IMR-90 (cell line): Measurements from ENCODE around the gene ARMC8. TPM values are rescaled to one million over a fixed set of nuclear protein-coding genes. Genes with fewer than 3 reads are reported as not detected.

Experiments
- ATAC-seq: fragments of 200-7000 bp; cut with Tn5 transposase; 2 replicates; pipeline ENCODE4 v1.9.1; 2020; ENCODE audit warnings: low read depth, mild to moderate bottlenecking, moderate library complexity
- BruUV-seq: library from RNA; stranded (reverse); fragments of 400-500 nt; replicated peaks from 2 replicates; lab custom pipeline; 2021; lab: Mats Ljungman, UMichigan
- CTCF ChIA-PET: fragments of 300-600 bp; formaldehyde crosslinking; extraction: SDS; loops from one replicate; lab custom pipeline; 2021; ENCODE audit warnings: antibody characterized with exemption; lab: Yijun Ruan, JAX
- POLR2A ChIA-PET: fragments of 300-600 bp; sonication (Branson Sonifier 250); formaldehyde crosslinking; loops from one replicate; lab custom pipeline; 2022; ENCODE audit warnings: antibody characterized with exemption; ENCODE audit not compliant: unreplicated experiment; lab: Charles Lee
- DNase-seq: peaks from one replicate; pipeline ENCODE4 v3.0.0; 2013
- H2AFZ ChIP-seq: replicated peaks from 2 replicates; pipeline ENCODE3; 2013; ENCODE audit warnings: low read length, mild to moderate bottlenecking; ENCODE audit not compliant: poor library complexity
- H2AK5ac ChIP-seq: 2 replicates; pipeline ENCODE4 v1.6.1; 2013; ENCODE audit warnings: low read depth, low read length, inconsistent platforms
- H2AK9ac ChIP-seq: replicated peaks from 2 replicates; pipeline ENCODE3; 2013; ENCODE audit warnings: mild to moderate bottlenecking, low read depth, low read length, moderate library complexity; ENCODE audit not compliant: poor library complexity
- H2BK120ac ChIP-seq: 2 replicates; pipeline ENCODE4 v1.6.1; 2013; ENCODE audit warnings: low read depth, low read length, inconsistent platforms
- H2BK15ac ChIP-seq: 3 replicates; pipeline ENCODE4 v1.6.1; 2013; ENCODE audit warnings: low read depth, low read length, inconsistent platforms
- H2BK20ac ChIP-seq: 2 replicates; pipeline ENCODE4 v1.6.1; 2013; ENCODE audit warnings: low read depth, mild to moderate bottlenecking, inconsistent platforms, low read length, moderate library complexity
- H2BK5ac ChIP-seq: 2 replicates; pipeline ENCODE4 v1.6.1; 2013; ENCODE audit warnings: mild to moderate bottlenecking, low read depth, low read length, inconsistent platforms; ENCODE audit not compliant: poor library complexity, severe bottlenecking
- H3K14ac ChIP-seq: replicated peaks from 2 replicates; pipeline ENCODE4 v1.6.1; 2013; ENCODE audit warnings: low read depth, low read length, inconsistent platforms
- H3K18ac ChIP-seq: 2 replicates; pipeline ENCODE4 v1.6.1; 2013; ENCODE audit warnings: low read depth, low read length, control low read depth
- H3K23ac ChIP-seq: 2 replicates; pipeline ENCODE4 v1.6.1; 2013; ENCODE audit warnings: low read depth, low read length, inconsistent platforms
- H3K27ac ChIP-seq: 2 replicates; pipeline ENCODE4 v1.5.1; 2013; ENCODE audit warnings: mild to moderate bottlenecking, control low read depth, low read length; ENCODE audit not compliant: insufficient read depth
- H3K27me3 ChIP-seq: 2 replicates; pipeline ENCODE4 v1.6.1; 2013; ENCODE audit warnings: low read length; ENCODE audit not compliant: control insufficient read depth, insufficient read depth
- H3K36me3 ChIP-seq: 2 replicates; pipeline ENCODE4 v1.6.1; 2013; ENCODE audit warnings: low read length, mixed read lengths; ENCODE audit not compliant: control insufficient read depth, insufficient read depth
- H3K4ac ChIP-seq: 2 replicates; pipeline ENCODE4 v1.6.1; 2013; ENCODE audit warnings: low read depth, low read length, inconsistent platforms
- H3K4me1 ChIP-seq: 2 replicates; pipeline ENCODE4 v1.6.1; 2013; ENCODE audit warnings: low read length, mixed read lengths; ENCODE audit not compliant: control insufficient read depth, insufficient read depth
- H3K4me2 ChIP-seq: 2 replicates; pipeline ENCODE4 v1.6.1; 2013; ENCODE audit warnings: low read depth, mild to moderate bottlenecking, control low read depth, low read length, moderate library complexity
- H3K4me3 ChIP-seq: 2 replicates; pipeline ENCODE4 v1.5.1; 2013; ENCODE audit warnings: low read depth, mild to moderate bottlenecking, control low read depth, low read length, moderate library complexity; ENCODE audit not compliant: insufficient read depth
- H3K56ac ChIP-seq: 2 replicates; pipeline ENCODE4 v1.6.1; 2013; ENCODE audit warnings: low read length, inconsistent platforms; ENCODE audit not compliant: insufficient read depth; ENCODE audit errors: extremely low read depth
- H3K79me1 ChIP-seq, 2 experiments: 2 replicates each; pipeline ENCODE4 v1.6.1; 2013; ENCODE audit warnings: low read length in 2 of 2, inconsistent platforms in 1 of 2, low read depth in 1 of 2
- H3K9ac ChIP-seq: 2 replicates; pipeline ENCODE4 v1.6.1; 2013; ENCODE audit warnings: low read depth, low read length, control low read depth
- H3K9me1 ChIP-seq: 2 replicates; pipeline ENCODE4 v1.6.1; 2013; ENCODE audit warnings: low read length, inconsistent platforms; ENCODE audit not compliant: insufficient read depth
- H3K9me3 ChIP-seq: 2 replicates; pipeline ENCODE4 v1.6.1; 2013; ENCODE audit warnings: low read length; ENCODE audit not compliant: control insufficient read depth, insufficient read depth
- H4K20me1 ChIP-seq: 2 replicates; pipeline ENCODE4 v1.6.1; 2013; ENCODE audit warnings: low read length, inconsistent platforms; ENCODE audit not compliant: insufficient read depth
- H4K5ac ChIP-seq: 2 replicates; pipeline ENCODE4 v1.6.1; 2013; ENCODE audit warnings: mild to moderate bottlenecking, low read depth, low read length, control low read depth
- H4K8ac ChIP-seq, 2 experiments: 2 replicates each; pipeline ENCODE4 v1.6.1; 2013; ENCODE audit warnings: low read depth in 2 of 2, low read length in 2 of 2, control low read depth in 1 of 2, inconsistent platforms in 1 of 2
- H4K91ac ChIP-seq: 2 replicates; pipeline ENCODE4 v1.6.1; 2013; ENCODE audit warnings: low read depth, low read length, inconsistent platforms; ENCODE audit not compliant: insufficient read depth
- FOS ChIP-seq: fragments of 150-350 bp; IDR thresholded peaks from 2 replicates; pipeline ENCODE4 v1.6.1; 2016; ENCODE audit warnings: low read depth, low read length
- WGBS, 2 experiments: methylation state at CpG; one replicate each; pipeline versions ENCODE4 v1.1.5 to v1.1.7; 2013; ENCODE audit warnings: missing lambda C conversion rate in 2 of 2; ENCODE audit not compliant: insufficient read length in 1 of 2; ENCODE audit errors: extremely low coverage in 2 of 2; 5-methylcytosine and 5-hydroxymethylcytosine counted together
- dilution Hi-C: fragments of 300-500 bp; cut with HindIII; formaldehyde crosslinking; loops from one replicate; pipeline ENCODE4 v1.14.3; 2018; ENCODE audit warnings: low sequenced_read_pairs; ENCODE audit not compliant: unreplicated experiment
- in situ Hi-C: fragments of 300-500 bp; cut with MboI; formaldehyde crosslinking; loops from 3 replicates; pipeline ENCODE4 v1.14.3; 2019; ENCODE audit warnings: low sequenced_read_pairs, inconsistent platforms, mixed read lengths
- intact Hi-C: fragments of 100-400 bp; cut with micrococcal nuclease; formaldehyde crosslinking; loops from 2 replicates; pipeline ENCODE4 v1.10.0; 2022
- polyA plus RNA-seq, 3 experiments: library from polyadenylated mRNA; depleted of rRNA; stranded (reverse); fragments of >200 nt; gene quantifications; 2 replicates each; pipeline ENCODE4 v1.2.3, GENCODE V29; 2012; ENCODE audit warnings: low replicate concordance in 1 of 3
- total RNA-seq: library from RNA; depleted of rRNA; stranded (reverse); fragments of >200 nt; gene quantifications from 2 replicates; pipeline ENCODE4 v1.2.3, GENCODE V29; 2012

The ARMC8 gene
- total and polyA plus RNA-seq, 2 of the 4 experiments (the other 2 are of a cell fraction) = 39.1 to 75.1 TPM

- H2BK15ac ChIP-seq = no peak overlapping the region
- H2AK5ac ChIP-seq = no peak overlapping the region
- H2AK9ac ChIP-seq = no peak overlapping the region
- H2BK5ac ChIP-seq = no peak overlapping the region
- no peak overlapping the region for H3K56ac ChIP-seq
- no CpG with 5 or more reads among the region's 2 CpGs for WGBS, 2 experiments
- CTCF ChIA-PET = no interaction called here
- no peaks in the 10 kb centered on the region; a peak in 1 of 4 replicates for H3K79me1 ChIP-seq
- dilution Hi-C loops = no loop called here
- H3K23ac ChIP-seq = no peak overlapping the region
- ATAC-seq (no peak), DNase-seq (no peak)
- no peak overlapping the region for H3K18ac ChIP-seq
- H2BK20ac ChIP-seq = no peak overlapping the region
- no peak overlapping the region for H3K4me2 ChIP-seq
- no peak overlapping the region for H4K91ac ChIP-seq
- no peak overlapping the region for H3K4me3 ChIP-seq
- H3K9me1 ChIP-seq = no peaks in the 10 kb centered on the region
- no peak overlapping the region for H3K4ac ChIP-seq
- in situ Hi-C loops = no loop called here
- H3K36me3 ChIP-seq = peaks cover 7% of the 10 kb centered on the region
- H3K9me3 ChIP-seq = no peaks in the 10 kb centered on the region
- TF ChIP-seq FOS = no peak
- no peaks in the 10 kb centered on the region for H3K4me1 ChIP-seq
- no peak overlapping the region for H4K5ac ChIP-seq
- no peak overlapping the region for H2BK120ac ChIP-seq
- POLR2A ChIA-PET = no interaction called here
- H3K9ac ChIP-seq = no peak overlapping the region
- BruUV-seq = no TSS peak
- no peak overlapping the region for H2AFZ ChIP-seq
- H4K20me1 ChIP-seq = no peaks in the 10 kb centered on the region; the same call in 1 of the 2 replicates
- no peaks in the 10 kb centered on the region for H3K27me3 ChIP-seq
- intact Hi-C loops = loop anchor here (10.0 kb wide), 1 partner anchor 177 kb away; no protein-coding TSS in a partner anchor
- H3K14ac ChIP-seq = no peak overlapping the region
- no peak overlapping the region for H3K27ac ChIP-seq
- H4K8ac ChIP-seq = no peak overlapping the region
Observed at GRCh38 chr3:138241676-138242075, 54.6 kb downstream of the ARMC8 start.
